Type B pancreatic cell (in vitro differentiated cells): Measurements from ENCODE around the gene SMARCE1. TPM values are rescaled to one million over a fixed set of nuclear protein-coding genes. Genes with fewer than 3 reads are reported as not detected.

Source experiments
- DNase-seq: peaks from one replicate; pipeline ENCODE4 v3.0.0; 2021; ENCODE audit warnings: mixed read lengths; ENCODE audit not compliant: unreplicated experiment; ENCODE audit errors: extremely low spot score
- H3K27ac Mint-ChIP-seq: 2 replicates; pipeline ENCODE4 v1.8.0; 2021; ENCODE audit warnings: mild to moderate bottlenecking, mixed read lengths
- H3K27me3 Mint-ChIP-seq: 2 replicates; pipeline ENCODE4 v1.8.0; 2021; ENCODE audit warnings: mixed read lengths
- H3K36me3 Mint-ChIP-seq: 2 replicates; pipeline ENCODE4 v1.8.0; 2021; ENCODE audit warnings: mixed read lengths
- H3K4me1 Mint-ChIP-seq: one replicate; pipeline ENCODE4 v1.8.0; 2021; ENCODE audit warnings: mixed read lengths; ENCODE audit not compliant: unreplicated experiment
- H3K4me3 Mint-ChIP-seq: 2 replicates; pipeline ENCODE4 v1.8.0; 2021; ENCODE audit warnings: mild to moderate bottlenecking, mixed read lengths
- H3K9me3 Mint-ChIP-seq: 2 replicates; pipeline ENCODE4 v1.8.0; 2021; ENCODE audit warnings: mixed read lengths
- total RNA-seq: library from RNA; stranded (reverse); gene quantifications from 2 replicates; pipeline ENCODE4 v1.2.1, GENCODE V29; 2021; ENCODE audit warnings: low replicate concordance
- TF ChIP-seq, protein P1 (sequence below): fragments of 200-600 bp; sonication (generic); conservative IDR thresholded peaks from 2 replicates; pipeline ENCODE4 v1.5.0; 2021; ENCODE audit warnings: antibody characterized with exemption, mild to moderate bottlenecking

The SMARCE1 gene
- total RNA-seq, 1 donor from 2014 or later = 171 TPM

DNA sequence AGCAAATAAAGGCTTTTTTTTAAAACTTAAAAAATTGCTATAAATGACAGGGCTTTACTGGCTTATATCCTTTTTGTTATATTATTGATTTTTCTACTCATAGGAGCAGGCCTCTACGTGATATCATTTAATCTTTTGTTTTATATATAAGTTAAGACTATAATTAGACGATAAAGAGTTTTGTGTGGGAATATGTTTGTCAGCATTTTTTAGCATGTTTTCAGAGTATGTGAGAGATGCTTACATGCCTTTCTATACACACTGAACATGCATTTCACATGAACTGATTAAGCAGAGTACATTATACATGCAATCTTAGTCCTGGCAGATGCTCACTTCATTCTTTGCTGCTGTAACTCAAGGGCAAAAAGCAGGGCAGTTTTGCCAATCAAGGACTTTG, 25.0 kb upstream of the SMARCE1 start:
- no peak overlapping the region for H3K27ac Mint-ChIP-seq
- TF ChIP-seq, protein P1, sequence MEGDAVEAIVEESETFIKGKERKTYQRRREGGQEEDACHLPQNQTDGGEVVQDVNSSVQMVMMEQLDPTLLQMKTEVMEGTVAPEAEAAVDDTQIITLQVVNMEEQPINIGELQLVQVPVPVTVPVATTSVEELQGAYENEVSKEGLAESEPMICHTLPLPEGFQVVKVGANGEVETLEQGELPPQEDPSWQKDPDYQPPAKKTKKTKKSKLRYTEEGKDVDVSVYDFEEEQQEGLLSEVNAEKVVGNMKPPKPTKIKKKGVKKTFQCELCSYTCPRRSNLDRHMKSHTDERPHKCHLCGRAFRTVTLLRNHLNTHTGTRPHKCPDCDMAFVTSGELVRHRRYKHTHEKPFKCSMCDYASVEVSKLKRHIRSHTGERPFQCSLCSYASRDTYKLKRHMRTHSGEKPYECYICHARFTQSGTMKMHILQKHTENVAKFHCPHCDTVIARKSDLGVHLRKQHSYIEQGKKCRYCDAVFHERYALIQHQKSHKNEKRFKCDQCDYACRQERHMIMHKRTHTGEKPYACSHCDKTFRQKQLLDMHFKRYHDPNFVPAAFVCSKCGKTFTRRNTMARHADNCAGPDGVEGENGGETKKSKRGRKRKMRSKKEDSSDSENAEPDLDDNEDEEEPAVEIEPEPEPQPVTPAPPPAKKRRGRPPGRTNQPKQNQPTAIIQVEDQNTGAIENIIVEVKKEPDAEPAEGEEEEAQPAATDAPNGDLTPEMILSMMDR = no peak
- no peaks in the 10 kb centered on the region for H3K9me3 Mint-ChIP-seq
- H3K36me3 Mint-ChIP-seq = no peaks in the 10 kb centered on the region
- DNase-seq = no peak
- no peak overlapping the region for H3K4me3 Mint-ChIP-seq
- H3K4me1 Mint-ChIP-seq = no peaks in the 10 kb centered on the region
- H3K27me3 Mint-ChIP-seq = peaks cover 48% of the 10 kb centered on the region

DNA sequence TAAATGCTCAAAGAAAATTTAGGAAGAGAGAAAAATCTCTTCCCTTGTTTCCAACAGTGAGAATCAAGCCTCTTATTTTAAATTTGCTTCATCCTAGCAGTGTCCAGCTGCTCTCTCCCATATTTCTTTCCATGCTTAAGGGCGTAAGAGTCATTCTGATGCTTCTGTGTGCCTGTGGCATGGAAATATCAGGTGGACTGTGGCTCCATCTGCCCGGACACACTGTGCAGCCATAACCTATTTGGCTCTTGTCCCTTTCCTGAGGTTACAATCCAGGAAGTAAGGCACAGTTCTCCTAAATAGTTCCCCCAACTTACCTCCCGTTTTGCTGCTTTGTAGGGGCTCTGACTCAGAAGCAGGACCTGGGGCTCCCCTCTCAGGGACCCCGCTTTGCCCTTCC, 23.7 kb upstream of the SMARCE1 start:
- Mint-ChIP-seq H3K9me3 (no peaks in the 10 kb centered on the region), H3K4me3 (no peak overlapping the region), H3K4me1 (peaks cover 3% of the 10 kb centered on the region), H3K36me3 (no peaks in the 10 kb centered on the region), H3K27ac (no peak overlapping the region), H3K27me3 (peaks cover 37% of the 10 kb centered on the region)
- DNase-seq = no peak
- TF ChIP-seq, protein P1 = no peak

DNA sequence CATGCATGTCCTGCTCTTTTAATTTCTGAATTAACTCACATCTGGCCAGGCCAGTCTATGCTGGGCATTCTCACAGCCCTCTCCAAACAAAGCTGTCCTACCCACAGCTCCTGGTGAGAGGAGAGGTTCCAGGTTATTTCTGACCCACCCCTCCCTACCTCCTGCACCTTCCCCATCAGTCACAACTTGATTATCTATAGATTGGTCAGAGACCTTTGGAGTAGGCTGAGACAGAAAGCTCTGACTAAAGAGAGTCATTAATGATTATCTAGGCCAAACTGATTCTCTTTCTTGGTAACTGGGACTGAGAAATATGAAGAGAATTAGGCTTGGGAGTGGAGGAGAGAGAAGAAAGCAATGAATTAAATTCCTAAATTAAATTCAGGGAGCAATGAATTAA, 18.7 kb upstream of the SMARCE1 start:
- TF ChIP-seq, protein P1 = no peak
- Mint-ChIP-seq H3K4me1 (peaks cover 14% of the 10 kb centered on the region), H3K9me3 (no peaks in the 10 kb centered on the region), H3K27ac (no peak overlapping the region), H3K4me3 (peak overlapping the region; percentile 35), H3K27me3 (peaks cover 25% of the 10 kb centered on the region), H3K36me3 (no peaks in the 10 kb centered on the region)
- DNase-seq = no peak

DNA sequence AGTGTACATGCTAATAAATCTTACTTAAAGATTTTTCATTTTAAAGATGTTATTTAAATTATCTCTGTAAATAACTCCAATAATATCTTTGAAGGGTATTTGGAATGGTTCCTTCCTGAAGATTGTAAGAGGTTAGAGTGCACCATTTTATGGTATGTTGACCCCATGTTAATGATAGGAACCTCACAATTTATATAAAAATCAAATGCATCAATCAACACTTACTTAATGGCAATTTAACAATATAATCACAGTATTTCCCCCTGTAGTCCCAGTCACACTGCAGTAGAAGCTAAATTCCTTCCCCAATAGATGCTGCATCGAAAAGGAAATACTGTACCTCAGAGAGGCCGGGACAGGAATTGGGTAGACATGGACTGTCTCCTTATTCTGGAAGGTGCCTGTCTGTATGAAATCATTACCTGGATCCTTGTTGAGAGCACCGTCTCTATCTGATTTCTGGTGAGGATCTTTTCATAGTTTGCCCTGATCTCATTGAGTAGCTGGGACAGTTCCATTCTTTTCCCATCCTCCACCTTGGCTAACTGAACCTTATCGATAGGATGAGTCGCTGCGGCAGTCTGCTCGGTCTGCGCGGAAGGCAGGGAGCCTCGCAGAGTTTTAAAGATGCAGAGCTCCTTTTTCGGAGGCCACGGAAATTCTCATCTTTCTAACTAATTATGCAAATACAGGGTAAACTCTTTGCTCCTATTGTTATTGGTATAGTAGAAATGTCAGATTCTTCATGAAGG, 17.1 kb upstream of the SMARCE1 start, which contains the start of gene KRT222:
TSS of gene KRT222 (minus strand) at position 596 of the 752 bp plus-strand sequence. CDS start at position 518, 78 bp downstream.
- peak within 1 kb of the TSS; percentile 82 for H3K4me3 Mint-ChIP-seq

DNA sequence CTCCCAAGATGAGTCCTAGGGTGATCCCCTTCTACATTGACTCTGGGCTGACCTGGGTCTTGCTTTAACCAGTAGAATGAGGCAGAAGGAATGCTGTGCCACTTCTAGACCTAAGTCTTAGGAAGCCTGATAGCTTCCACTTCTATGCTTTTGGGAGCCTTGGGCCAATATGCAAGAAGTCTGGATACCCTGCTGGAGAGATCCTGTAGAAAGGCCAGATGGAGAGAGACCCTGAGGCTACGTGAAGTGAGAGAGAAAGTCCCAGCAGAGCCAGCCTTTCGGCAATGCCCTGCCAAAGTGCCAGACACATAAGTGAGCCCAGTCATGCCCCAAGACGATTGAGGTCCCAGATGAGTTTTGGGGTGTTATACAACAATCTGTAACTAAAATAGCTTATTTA, 15.6 kb upstream of the SMARCE1 start:
- H3K27ac Mint-ChIP-seq = no peak overlapping the region
- TF ChIP-seq, protein P1 = no peak
- H3K9me3 Mint-ChIP-seq = no peaks in the 10 kb centered on the region
- no peaks in the 10 kb centered on the region for H3K36me3 Mint-ChIP-seq
- DNase-seq = no peak
- H3K4me1 Mint-ChIP-seq = peaks cover 14% of the 10 kb centered on the region
- peaks cover 23% of the 10 kb centered on the region for H3K27me3 Mint-ChIP-seq
- no peak overlapping the region for H3K4me3 Mint-ChIP-seq

More for the DNA sequence above, 17.1 kb upstream of the SMARCE1 start, which contains the start of gene KRT222:
- H3K36me3 Mint-ChIP-seq = no peaks in the 10 kb centered on the region
- TF ChIP-seq, protein P1 = no peak
- no peak within 1 kb of the TSS for H3K27ac Mint-ChIP-seq
- no peak for DNase-seq
- H3K4me1 Mint-ChIP-seq = peaks cover 14% of the 10 kb centered on the region
- peaks cover 24% of the 10 kb centered on the region for H3K27me3 Mint-ChIP-seq
- no peaks in the 10 kb centered on the region for H3K9me3 Mint-ChIP-seq
